GM23338 (cell line): Measurements from ENCODE around the gene GDPD5. TPM values are rescaled to one million over a fixed set of nuclear protein-coding genes. Genes with fewer than 3 reads are reported as not detected.

Experiments
- ATAC-seq: fragments of 200-7000 bp; cut with Tn5 transposase; 3 replicates; pipeline ENCODE4 v1.9.1; 2020
- DNase-seq: peaks from one replicate; pipeline ENCODE4 v3.0.0-alpha.2; 2015; ENCODE audit warnings: low spot score
- H2AFZ ChIP-seq: fragments of 200-600 bp; sonication (generic); 2 replicates; pipeline ENCODE4 v1.8.0; 2016; ENCODE audit warnings: antibody characterized with exemption, mild to moderate bottlenecking, moderate library complexity
- H3F3A ChIP-seq: fragments of 200-600 bp; sonication (generic); replicated peaks from 2 replicates; pipeline ENCODE4 v1.8.0; 2017; ENCODE audit warnings: antibody characterized with exemption, mixed run types, low read depth
- H3K27ac ChIP-seq: fragments of 200-600 bp; sonication (generic); 2 replicates; pipeline ENCODE4 v1.6.1; 2016; ENCODE audit warnings: low read depth
- H3K27me3 ChIP-seq: fragments of 200-600 bp; sonication (generic); 2 replicates; pipeline ENCODE4 v1.8.0; 2016; ENCODE audit warnings: mild to moderate bottlenecking, mixed run types, moderate library complexity; ENCODE audit not compliant: insufficient read depth
- H3K36me3 ChIP-seq: fragments of 200-600 bp; sonication (generic); 2 replicates; pipeline ENCODE4 v1.8.0; 2016; ENCODE audit warnings: mild to moderate bottlenecking; ENCODE audit not compliant: insufficient read depth
- H3K4me1 ChIP-seq: fragments of 200-600 bp; sonication (generic); 2 replicates; pipeline ENCODE4 v1.8.0; 2016; ENCODE audit warnings: mild to moderate bottlenecking, moderate library complexity; ENCODE audit not compliant: insufficient read depth
- H3K4me2 ChIP-seq: fragments of 200-600 bp; sonication (generic); 2 replicates; pipeline ENCODE4 v1.7.1; 2017; ENCODE audit warnings: mixed run types
- H3K4me3 ChIP-seq: fragments of 200-600 bp; sonication (generic); 2 replicates; pipeline ENCODE4 v1.6.1; 2016; ENCODE audit warnings: mixed run types
- H3K79me2 ChIP-seq: fragments of 200-600 bp; sonication (generic); replicated peaks from 2 replicates; pipeline ENCODE4 v1.8.0; 2017; ENCODE audit warnings: mild to moderate bottlenecking; ENCODE audit not compliant: insufficient read depth
- H3K9me2 ChIP-seq: fragments of 200-600 bp; sonication (generic); 2 replicates; pipeline ENCODE4 v1.8.0; 2017; ENCODE audit not compliant: insufficient read depth
- H4K20me1 ChIP-seq: fragments of 200-600 bp; sonication (generic); replicated peaks from 2 replicates; pipeline ENCODE4 v1.8.0; 2017; ENCODE audit warnings: mild to moderate bottlenecking; ENCODE audit not compliant: insufficient read depth
- H3K27ac Mint-ChIP-seq: 2 replicates; pipeline ENCODE4 v1.8.0; 2020; ENCODE audit warnings: inconsistent platforms, mild to moderate bottlenecking, moderate library complexity, mixed read lengths
- H3K27me3 Mint-ChIP-seq: 3 replicates; pipeline ENCODE4 v1.8.0; 2022; ENCODE audit warnings: low read depth, mild to moderate bottlenecking, moderate library complexity, mixed read lengths, inconsistent platforms; ENCODE audit not compliant: insufficient read depth, poor library complexity
- H3K36me3 Mint-ChIP-seq: 3 replicates; pipeline ENCODE4 v1.8.0; 2021; ENCODE audit warnings: low read depth, mild to moderate bottlenecking, inconsistent platforms, moderate library complexity, mixed read lengths
- H3K4me1 Mint-ChIP-seq: 3 replicates; pipeline ENCODE4 v1.8.0; 2020; ENCODE audit warnings: mild to moderate bottlenecking, inconsistent platforms, mixed read lengths
- H3K4me3 Mint-ChIP-seq: 3 replicates; pipeline ENCODE4 v1.8.0; 2021; ENCODE audit warnings: moderate library complexity, mild to moderate bottlenecking, inconsistent platforms, mixed read lengths
- H3K9me3 Mint-ChIP-seq: 3 replicates; pipeline ENCODE4 v1.8.0; 2020; ENCODE audit warnings: moderate library complexity, mild to moderate bottlenecking, inconsistent platforms, mixed read lengths
- CREB1 ChIP-seq: fragments of 250-450 bp; sonication (Bioruptor Pico); IDR thresholded peaks from 2 replicates; pipeline ENCODE4 v1.5.0; 2020; ENCODE audit warnings: low read depth, mild to moderate bottlenecking, moderate library complexity
- CTCF ChIP-seq, 2 experiments: fragments of 200-600 bp in 1 of 2; sonication (generic) in 1 of 2; conservative IDR thresholded peaks; 2 replicates each; pipeline versions ENCODE4 v1.5.1 to v1.6.1; 2016 to 2017; ENCODE audit warnings: antibody characterized with exemption in 2 of 2, low read depth in 2 of 2, mild to moderate bottlenecking in 2 of 2, moderate library complexity in 1 of 2
- ETS1 ChIP-seq: IDR thresholded peaks from 2 replicates; pipeline ENCODE4 v1.6.1; 2016; ENCODE audit warnings: antibody characterized with exemption
- EZH2 ChIP-seq: fragments of 200-600 bp; sonication (generic); IDR thresholded peaks from one replicate; pipeline ENCODE4 v1.8.0; 2017; ENCODE audit warnings: antibody characterized with exemption, mild to moderate bottlenecking, low read depth; ENCODE audit not compliant: unreplicated experiment
- EZH2phosphoT487 ChIP-seq: fragments of 200-600 bp; sonication (generic); IDR thresholded peaks from one replicate; pipeline ENCODE4 v1.8.1; 2018; ENCODE audit warnings: antibody characterized with exemption; ENCODE audit not compliant: unreplicated experiment
- JUNB ChIP-seq: IDR thresholded peaks from one replicate; pipeline ENCODE4 v1.6.1; 2016; ENCODE audit warnings: antibody characterized with exemption; ENCODE audit not compliant: unreplicated experiment
- NANOG ChIP-seq: IDR thresholded peaks from 2 replicates; pipeline ENCODE4 v1.6.1; 2016; ENCODE audit warnings: antibody characterized with exemption, borderline replicate concordance
- POLR2AphosphoS5 ChIP-seq: IDR thresholded peaks from 2 replicates; pipeline ENCODE4 v1.6.1; 2016; ENCODE audit warnings: antibody characterized with exemption, low read depth
- REST ChIP-seq: IDR thresholded peaks from one replicate; pipeline ENCODE4 v1.6.1; 2018; ENCODE audit warnings: antibody characterized with exemption; ENCODE audit not compliant: unreplicated experiment
- STAT1 ChIP-seq: IDR thresholded peaks from one replicate; pipeline ENCODE4 v1.6.1; 2016; ENCODE audit warnings: antibody characterized with exemption; ENCODE audit not compliant: unreplicated experiment
- ZNF114 ChIP-seq: fragments of 250-450 bp; sonication (Bioruptor Pico); IDR thresholded peaks from 2 replicates; pipeline ENCODE4 v1.5.0; 2020; ENCODE audit warnings: mild to moderate bottlenecking, moderate library complexity
- ZNF331 ChIP-seq: fragments of 250-450 bp; sonication (Bioruptor Pico); IDR thresholded peaks from 2 replicates; pipeline ENCODE4 v1.5.0; 2020; ENCODE audit warnings: low read depth, mild to moderate bottlenecking, moderate library complexity
- ZNF462 ChIP-seq: fragments of 250-450 bp; sonication (Bioruptor Pico); IDR thresholded peaks from 2 replicates; pipeline ENCODE4 v1.5.0; 2020; ENCODE audit warnings: mild to moderate bottlenecking, moderate library complexity
- polyA plus RNA-seq: library from polyadenylated mRNA; unstranded; fragments of >200 nt; fragmentation: Nextera tagmentation; extraction: Ambion mirVana; gene quantifications from 2 replicates; pipeline ENCODE4 v1.2.1, GENCODE V29; 2016
- total RNA-seq: library from RNA; depleted of rRNA; stranded (reverse); fragments of >200 nt; shearing (Covaris generic); gene quantifications from 2 replicates; pipeline ENCODE4 v1.2.3, GENCODE V29; 2014

The GDPD5 gene
- total and polyA plus RNA-seq, 2 experiments from 2014 or later, result 1.6 to 4.9 TPM

- Histone ChIP-seq H3K9me2 (no peaks in the 10 kb centered on the region), H3K27ac (no peak overlapping the region), H3F3A (no peaks in the 10 kb centered on the region), H3K4me3 (no peak overlapping the region), H2AFZ (no peak overlapping the region), H3K4me1 (peaks cover 6% of the 10 kb centered on the region; the same call in 1 of the 2 replicates), H3K36me3 (no peaks in the 10 kb centered on the region), H3K4me2 (no peak overlapping the region), H3K27me3 (no peaks in the 10 kb centered on the region), H3K79me2 (no peaks in the 10 kb centered on the region), H4K20me1 (no peaks in the 10 kb centered on the region)
- Mint-ChIP-seq H3K36me3 (no peaks in the 10 kb centered on the region; the same call in 2 of the 3 replicates), H3K27ac (no peak overlapping the region), H3K27me3 (peaks cover 16% of the 10 kb centered on the region), H3K9me3 (no peaks in the 10 kb centered on the region), H3K4me1 (peaks cover 16% of the 10 kb centered on the region), H3K4me3 (no peak overlapping the region)
- TF ChIP-seq JUNB, result no peak
- TF ChIP-seq CREB1, result no peak
- TF ChIP-seq ZNF462 (CRISPR knock-in tag), result no peak
- no peak for TF ChIP-seq EZH2
- TF ChIP-seq ZNF331 (CRISPR knock-in tag), result no peak
- no peak for TF ChIP-seq STAT1
- TF ChIP-seq EZH2phosphoT487, result no peak
- TF ChIP-seq ZNF114 (CRISPR knock-in tag), result no peak
- no peak for TF ChIP-seq ETS1
- TF ChIP-seq NANOG, result no peak
- TF ChIP-seq REST, result no peak
- TF ChIP-seq POLR2AphosphoS5, result no peak
- no peak for TF ChIP-seq CTCF (conservative IDR thresholded peaks at IDR 0.05; ENCODE audit: low read depth in 2 of 2)
- no peak for ATAC-seq
- no peak for DNase-seq
These were observed 26.1 kb downstream of the GDPD5 start for GRCh38 chr11:75499423-75500190.
